ENCODE data around the gene PPFIBP2.

GRCh38 chr11:7585816-7586215 is 72.0 kb downstream of the PPFIBP2 start:
- TF ChIP-seq CTCF (conservative IDR thresholded peaks at IDR 0.05) (no peak), ZFX (IDR thresholded peaks at IDR 0.05) (no peak)
